Measurements from ENCODE around the gene BEND6. TPM values are rescaled to one million over a fixed set of nuclear protein-coding genes. Genes with fewer than 3 reads are reported as not detected.
"Not testable (repeated sequence)": the region's sequence is repeated elsewhere in the genome, so short reads cannot be mapped to it uniquely, and the experiment has no call there.

The BEND6 gene
- total RNA-seq, 1 donor from 2014 or later, result 1.5 TPM

DNA sequence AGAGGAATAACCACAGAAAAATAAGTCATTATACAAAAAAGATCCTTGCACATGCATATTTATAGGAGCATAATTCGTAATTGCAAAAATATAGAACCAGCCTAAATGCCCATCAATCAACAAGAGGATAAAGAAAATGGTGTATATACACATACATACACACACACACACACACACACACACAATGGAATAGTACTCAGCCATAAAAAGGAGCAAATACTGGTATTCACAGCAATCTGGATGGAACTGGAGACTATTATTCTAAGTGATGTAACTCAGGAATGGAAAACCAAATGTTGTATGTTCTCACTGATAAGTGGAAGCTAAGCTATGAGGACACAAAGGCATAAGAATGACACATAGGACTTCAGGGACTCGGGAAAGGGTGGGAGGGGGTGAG is 89.7 kb downstream of the BEND6 start:
- intact Hi-C loops (cut with DNase I), result no loop called here
- Histone ChIP-seq H3K4me1 (peaks cover 17% of the 10 kb centered on the region), H3K27me3 (no peaks in the 10 kb centered on the region), H3K4me3 (no peak overlapping the region), H3K36me3 (no peaks in the 10 kb centered on the region), H3K27ac (no peak overlapping the region), H3K9me3 (no peaks in the 10 kb centered on the region)
- TF ChIP-seq POLR2AphosphoS5 (IDR thresholded peaks at IDR 0.05; ENCODE audit: insufficient read depth in 1 of 2, low read depth in 1 of 2) (no peak), POLR2A (IDR thresholded peaks at IDR 0.05) (no peak)
- TF ChIP-seq, protein P1, sequence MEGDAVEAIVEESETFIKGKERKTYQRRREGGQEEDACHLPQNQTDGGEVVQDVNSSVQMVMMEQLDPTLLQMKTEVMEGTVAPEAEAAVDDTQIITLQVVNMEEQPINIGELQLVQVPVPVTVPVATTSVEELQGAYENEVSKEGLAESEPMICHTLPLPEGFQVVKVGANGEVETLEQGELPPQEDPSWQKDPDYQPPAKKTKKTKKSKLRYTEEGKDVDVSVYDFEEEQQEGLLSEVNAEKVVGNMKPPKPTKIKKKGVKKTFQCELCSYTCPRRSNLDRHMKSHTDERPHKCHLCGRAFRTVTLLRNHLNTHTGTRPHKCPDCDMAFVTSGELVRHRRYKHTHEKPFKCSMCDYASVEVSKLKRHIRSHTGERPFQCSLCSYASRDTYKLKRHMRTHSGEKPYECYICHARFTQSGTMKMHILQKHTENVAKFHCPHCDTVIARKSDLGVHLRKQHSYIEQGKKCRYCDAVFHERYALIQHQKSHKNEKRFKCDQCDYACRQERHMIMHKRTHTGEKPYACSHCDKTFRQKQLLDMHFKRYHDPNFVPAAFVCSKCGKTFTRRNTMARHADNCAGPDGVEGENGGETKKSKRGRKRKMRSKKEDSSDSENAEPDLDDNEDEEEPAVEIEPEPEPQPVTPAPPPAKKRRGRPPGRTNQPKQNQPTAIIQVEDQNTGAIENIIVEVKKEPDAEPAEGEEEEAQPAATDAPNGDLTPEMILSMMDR (IDR thresholded peaks at IDR 0.05), result no peak
- DNase-seq (ENCODE audit: extremely low spot score in 2 of 2), result no peak

DNA sequence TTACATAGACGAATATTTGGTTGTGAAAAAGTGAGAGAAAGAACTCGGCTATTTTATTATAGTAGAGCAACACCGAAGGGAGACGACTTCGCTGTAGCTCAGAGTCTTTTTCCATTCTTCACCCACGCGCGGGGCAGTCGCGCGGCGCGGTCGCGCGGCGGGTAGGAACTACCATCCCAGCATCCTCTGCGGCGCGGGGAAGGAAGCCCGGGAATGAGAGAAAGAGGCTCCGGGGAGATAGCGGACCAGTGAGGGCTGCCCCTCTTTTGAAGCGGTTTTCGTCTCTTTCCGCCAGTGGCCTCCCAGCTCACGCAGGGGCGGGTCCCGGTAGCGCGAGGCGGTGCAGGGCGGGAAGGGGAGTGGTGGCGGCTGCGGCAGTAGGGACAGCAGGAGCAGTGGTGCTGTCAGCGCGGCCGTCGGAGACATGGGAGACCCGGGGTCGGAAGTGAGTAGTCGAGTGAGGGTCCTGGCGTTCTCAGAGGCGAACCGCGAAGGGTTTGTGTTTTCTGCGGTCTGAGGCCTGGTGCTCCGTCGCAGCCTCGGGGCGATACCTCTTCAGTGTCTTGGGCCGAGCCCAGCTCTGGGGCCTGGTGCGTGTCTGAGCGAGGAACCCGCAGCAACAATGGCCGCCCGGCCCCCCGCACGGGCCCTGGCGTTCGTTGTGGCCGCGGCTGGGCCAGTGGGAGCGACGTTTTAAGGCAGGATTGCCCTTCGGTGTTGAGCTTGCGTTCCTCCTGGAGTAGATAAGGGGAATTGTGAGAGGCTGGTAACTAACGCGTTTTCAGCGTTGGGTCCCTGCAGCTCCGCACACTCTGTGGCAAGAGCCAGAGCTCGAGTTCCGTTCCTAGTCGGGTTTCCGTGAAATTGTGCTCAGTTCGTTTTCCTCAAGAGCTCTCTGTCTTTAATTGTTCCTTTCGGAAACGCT is 91.7 kb downstream of the BEND6 start, which contains the start of gene KIAA1586:
TSS of gene KIAA1586 (plus strand) at position 362 of the 925 bp plus-strand sequence. CDS start at position 425, 63 bp downstream.
- H3K27me3 ChIP-seq, H3K36me3 ChIP-seq, H3K9me3 ChIP-seq: not testable (repeated sequence)
- peak within 1 kb of the TSS; percentile 43 for H3K27ac ChIP-seq
- peak within 1 kb of the TSS; percentile 44 to 53 for H3K4me3 ChIP-seq
- TF ChIP-seq, protein P1 (IDR thresholded peaks at IDR 0.05), result peak in 1 of 3 experiments; percentile 10
- TF ChIP-seq POLR2AphosphoS5 (IDR thresholded peaks at IDR 0.05; ENCODE audit: insufficient read depth in 1 of 2, low read depth in 1 of 2) (peak; percentile 86 to 91), POLR2A (IDR thresholded peaks at IDR 0.05) (peak in 1 of 2 donors; percentile 72)
- H3K4me1 ChIP-seq, result peaks cover 17% of the 10 kb centered on the region
- intact Hi-C loops (cut with DNase I), result loop anchor here (5.0 kb wide), 1 partner anchor 94 kb away; no protein-coding TSS in a partner anchor
- peak in 1 of 2 donors; percentile 93 for DNase-seq (ENCODE audit: extremely low spot score in 2 of 2)

DNA sequence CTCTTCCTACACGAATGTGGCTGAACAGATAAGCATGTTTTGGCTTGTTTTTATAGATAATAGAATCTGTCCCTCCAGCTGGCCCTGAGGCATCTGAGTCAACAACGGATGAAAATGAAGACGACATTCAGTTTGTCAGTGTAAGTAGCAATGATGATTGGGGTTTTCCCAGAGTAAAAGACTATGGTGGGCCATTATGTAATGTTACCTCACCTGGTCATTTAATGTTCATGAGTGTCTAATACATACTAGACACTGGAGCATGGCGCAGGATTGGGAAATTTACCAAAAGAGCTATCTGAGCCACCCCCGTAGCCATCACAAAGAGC is 92.3 kb downstream of the BEND6 start:
- H3K27me3 ChIP-seq; H3K27ac ChIP-seq; DNase-seq (ENCODE audit: extremely low spot score in 2 of 2); H3K9me3 ChIP-seq; H3K4me3 ChIP-seq: not testable (repeated sequence)
- H3K4me1 ChIP-seq, result peaks cover 17% of the 10 kb centered on the region
- H3K36me3 ChIP-seq, result peaks cover 0 to 11% of the 10 kb centered on the region in 2 donors
- intact Hi-C loops (cut with DNase I), result loop anchor here (5.0 kb wide), 1 partner anchor 95 kb away; no protein-coding TSS in a partner anchor

DNA sequence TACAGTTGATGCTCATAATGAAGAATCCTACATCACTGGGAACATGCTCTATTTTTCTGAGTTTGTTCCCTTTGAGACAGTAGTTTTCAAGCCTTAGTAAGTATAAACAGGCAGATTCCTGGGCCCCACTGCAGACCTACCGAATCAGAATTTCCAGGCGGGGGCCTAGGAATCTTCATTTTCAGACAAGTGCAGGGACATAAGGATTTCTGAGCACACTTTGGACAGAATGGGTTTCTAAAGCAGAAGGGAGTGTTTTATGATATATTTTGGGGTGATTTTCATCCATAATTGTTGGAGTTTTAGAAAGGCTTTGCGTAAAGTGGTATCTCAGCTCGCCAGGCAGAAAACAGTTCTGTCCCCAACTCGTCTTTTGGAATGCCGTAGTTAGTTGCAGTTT is 93.0 kb downstream of the BEND6 start:
- DNase-seq (ENCODE audit: extremely low spot score in 2 of 2); H3K27ac ChIP-seq; H3K9me3 ChIP-seq; H3K4me3 ChIP-seq; H3K27me3 ChIP-seq: not testable (repeated sequence)
- H3K36me3 ChIP-seq, result peaks cover 0 to 14% of the 10 kb centered on the region in 2 donors
- intact Hi-C loops (cut with DNase I), result loop anchor here (5.0 kb wide), 1 partner anchor 96 kb away; no protein-coding TSS in a partner anchor
- H3K4me1 ChIP-seq, result peaks cover 17% of the 10 kb centered on the region

DNA sequence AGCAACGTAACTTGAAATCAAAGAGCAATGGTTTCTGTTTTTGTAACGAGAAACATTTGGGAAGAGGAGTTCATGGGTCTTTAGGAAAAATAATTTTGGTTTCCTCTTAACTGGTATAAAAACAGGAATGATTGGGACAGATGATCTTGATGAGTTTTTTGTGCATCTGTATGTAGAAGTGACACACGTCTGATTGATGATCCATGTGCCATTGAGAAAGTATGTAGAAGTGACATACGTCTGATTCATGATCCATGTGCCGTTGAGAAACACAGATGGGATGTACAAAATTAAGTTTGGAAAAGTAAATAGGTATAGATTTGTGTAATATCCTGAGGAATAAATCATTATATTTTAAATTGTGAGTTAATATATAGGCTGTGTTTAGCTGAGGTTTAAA is 93.7 kb downstream of the BEND6 start:
- TF ChIP-seq, protein P1 (IDR thresholded peaks at IDR 0.05), result no peak
- TF ChIP-seq POLR2AphosphoS5 (IDR thresholded peaks at IDR 0.05; ENCODE audit: insufficient read depth in 1 of 2, low read depth in 1 of 2) (no peak), POLR2A (IDR thresholded peaks at IDR 0.05) (no peak)
- Histone ChIP-seq H3K27me3 (no peaks in the 10 kb centered on the region), H3K27ac (no peak overlapping the region), H3K4me1 (peaks cover 17% of the 10 kb centered on the region), H3K36me3 (peaks cover 0 to 19% of the 10 kb centered on the region in 2 donors), H3K4me3 (no peak overlapping the region), H3K9me3 (no peaks in the 10 kb centered on the region)
- intact Hi-C loops (cut with DNase I), result loop anchor here (5.0 kb wide), 1 partner anchor 96 kb away; no protein-coding TSS in a partner anchor
- DNase-seq (ENCODE audit: extremely low spot score in 2 of 2), result no peak

DNA sequence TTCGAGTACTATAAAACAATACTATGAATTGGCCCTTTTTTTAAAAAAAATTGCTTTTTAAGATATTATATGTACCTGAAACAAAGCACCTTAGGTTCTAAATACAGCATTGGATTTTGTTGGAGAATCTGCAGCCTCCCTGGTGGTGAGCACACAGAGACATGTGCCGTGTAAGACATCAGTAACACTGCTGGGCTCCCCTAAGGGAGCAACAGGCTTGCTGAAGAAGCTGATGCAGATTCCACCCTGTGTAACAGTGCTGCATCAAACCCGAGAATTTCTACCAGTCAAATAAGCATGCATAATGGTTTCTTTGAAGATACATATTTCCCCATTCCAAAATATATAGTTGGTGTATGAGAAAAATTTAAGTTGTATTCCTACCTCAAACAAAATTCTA is 108.9 kb downstream of the BEND6 start:
- Histone ChIP-seq H3K36me3 (peaks cover 0 to 18% of the 10 kb centered on the region in 2 donors), H3K9me3 (no peaks in the 10 kb centered on the region), H3K27me3 (no peaks in the 10 kb centered on the region), H3K4me1 (no peaks in the 10 kb centered on the region), H3K4me3 (no peak overlapping the region), H3K27ac (no peak overlapping the region)
- intact Hi-C loops (cut with DNase I), result no loop called here
- TF ChIP-seq POLR2AphosphoS5 (IDR thresholded peaks at IDR 0.05; ENCODE audit: insufficient read depth in 1 of 2, low read depth in 1 of 2) (no peak), POLR2A (IDR thresholded peaks at IDR 0.05) (no peak)
- TF ChIP-seq, protein P1 (IDR thresholded peaks at IDR 0.05), result no peak
- no peak for DNase-seq (ENCODE audit: extremely low spot score in 2 of 2)

Measured in vagina (tissue), 2 donors.